Activated CD8-positive, alpha-beta T cell treated with anti-CD3 and anti-CD28 coated beads for 36 hours (primary cell): Measurements from ENCODE around the gene TBXT. TPM values are rescaled to one million over a fixed set of nuclear protein-coding genes. Genes with fewer than 3 reads are reported as not detected.

Experiments used
- ATAC-seq: fragments of 200-7000 bp; cut with Tn5 transposase; one replicate; pipeline ENCODE4 v1.10.0; 2021; ENCODE audit warnings: mild to moderate bottlenecking, moderate library complexity
- CTCF ChIA-PET: fragments of 350-600 bp; sonication (Branson Sonifier 250); formaldehyde crosslinking; loops from one replicate; lab custom pipeline; 2021; ENCODE audit warnings: antibody characterized with exemption; lab: Charles Lee
- POLR2A ChIA-PET: fragments of 350-600 bp; sonication (Branson Sonifier 250); formaldehyde crosslinking; loops from one replicate; lab custom pipeline; 2021; ENCODE audit warnings: antibody characterized with exemption; lab: Charles Lee
- DNase-seq: peaks from one replicate; pipeline ENCODE4 v3.0.0-alpha.2; 2020
- H3K27ac Mint-ChIP-seq: one replicate; pipeline ENCODE4 v1.8.0; 2021; ENCODE audit warnings: mild to moderate bottlenecking, mixed read lengths
- H3K27me3 Mint-ChIP-seq: one replicate; pipeline ENCODE4 v1.8.0; 2021; ENCODE audit warnings: mixed read lengths
- H3K36me3 Mint-ChIP-seq: one replicate; pipeline ENCODE4 v1.8.0; 2021; ENCODE audit warnings: low read depth, mixed read lengths
- H3K4me1 Mint-ChIP-seq: one replicate; pipeline ENCODE4 v1.8.0; 2021; ENCODE audit warnings: low read depth, mixed read lengths
- H3K4me3 Mint-ChIP-seq: one replicate; pipeline ENCODE4 v1.8.0; 2021; ENCODE audit warnings: mild to moderate bottlenecking, moderate library complexity, mixed read lengths
- H3K9me3 Mint-ChIP-seq: one replicate; pipeline ENCODE4 v1.8.0; 2021; ENCODE audit warnings: mixed read lengths
- intact Hi-C: fragments of 100-400 bp; cut with micrococcal nuclease; formaldehyde crosslinking; loops from one replicate; pipeline ENCODE4 v1.10.0; 2022
- total RNA-seq, 2 experiments: library from RNA; stranded (reverse); gene quantifications; one replicate each; pipeline ENCODE4 v1.2.3, GENCODE V29; 2021
- TF ChIP-seq, protein P1 (sequence below): fragments of 200-600 bp; IDR thresholded peaks from one replicate; pipeline ENCODE4 v1.8.0; 2022; ENCODE audit warnings: antibody characterized with exemption, mild to moderate bottlenecking

The TBXT gene
- total RNA-seq, 2 experiments from 2014 or later: not detected

DNA sequence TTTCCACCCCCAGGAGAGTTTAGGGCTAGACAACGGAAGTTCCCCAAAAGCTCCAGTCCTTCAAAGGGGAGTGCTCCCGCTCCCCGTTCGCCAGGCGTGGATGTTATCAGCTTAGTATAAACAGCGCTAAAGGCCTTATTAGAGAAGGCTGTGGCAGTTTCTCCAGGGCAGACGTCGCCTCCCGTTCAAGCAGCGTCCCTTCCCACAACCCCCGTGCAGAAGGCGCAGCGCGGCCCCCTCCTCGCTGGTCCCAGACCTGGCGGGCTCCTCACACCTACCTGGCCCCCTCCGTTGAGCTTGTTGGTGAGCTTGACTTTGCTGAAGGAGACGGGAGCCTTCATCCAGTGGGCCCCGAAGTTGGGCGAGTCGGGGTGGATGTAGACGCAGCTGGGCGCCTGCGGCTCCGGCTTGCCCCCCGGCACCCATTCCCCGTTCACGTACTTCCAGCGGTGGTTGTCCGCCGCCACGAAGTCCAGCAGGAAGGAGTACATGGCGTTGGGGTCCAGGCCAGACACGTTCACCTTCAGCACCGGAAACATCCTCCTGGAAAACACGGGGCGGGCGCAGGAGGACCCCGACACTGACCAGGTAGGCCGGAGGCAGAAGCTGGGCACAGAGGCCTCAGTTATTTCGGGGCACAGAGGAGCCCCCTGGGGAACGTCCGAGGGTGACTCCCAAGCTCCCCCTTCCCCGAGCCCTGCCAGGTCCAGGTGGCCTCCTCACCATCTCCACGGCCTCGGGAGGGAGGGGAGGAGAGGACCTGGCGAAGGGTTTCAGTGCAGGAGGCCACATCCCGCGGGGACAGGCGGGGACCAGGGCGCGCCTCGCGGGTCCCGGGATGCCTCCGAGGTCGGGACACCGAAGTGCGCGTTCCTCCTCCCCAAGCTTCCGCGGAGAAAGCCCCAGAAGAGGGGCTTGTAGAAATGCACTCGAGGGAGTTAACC lies 1.1 kb downstream of the TBXT start:
- TF ChIP-seq, protein P1, sequence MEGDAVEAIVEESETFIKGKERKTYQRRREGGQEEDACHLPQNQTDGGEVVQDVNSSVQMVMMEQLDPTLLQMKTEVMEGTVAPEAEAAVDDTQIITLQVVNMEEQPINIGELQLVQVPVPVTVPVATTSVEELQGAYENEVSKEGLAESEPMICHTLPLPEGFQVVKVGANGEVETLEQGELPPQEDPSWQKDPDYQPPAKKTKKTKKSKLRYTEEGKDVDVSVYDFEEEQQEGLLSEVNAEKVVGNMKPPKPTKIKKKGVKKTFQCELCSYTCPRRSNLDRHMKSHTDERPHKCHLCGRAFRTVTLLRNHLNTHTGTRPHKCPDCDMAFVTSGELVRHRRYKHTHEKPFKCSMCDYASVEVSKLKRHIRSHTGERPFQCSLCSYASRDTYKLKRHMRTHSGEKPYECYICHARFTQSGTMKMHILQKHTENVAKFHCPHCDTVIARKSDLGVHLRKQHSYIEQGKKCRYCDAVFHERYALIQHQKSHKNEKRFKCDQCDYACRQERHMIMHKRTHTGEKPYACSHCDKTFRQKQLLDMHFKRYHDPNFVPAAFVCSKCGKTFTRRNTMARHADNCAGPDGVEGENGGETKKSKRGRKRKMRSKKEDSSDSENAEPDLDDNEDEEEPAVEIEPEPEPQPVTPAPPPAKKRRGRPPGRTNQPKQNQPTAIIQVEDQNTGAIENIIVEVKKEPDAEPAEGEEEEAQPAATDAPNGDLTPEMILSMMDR: no peak
- Mint-ChIP-seq H3K4me1 (peaks cover 15% of the 10 kb centered on the region), H3K27ac (no peak overlapping the region), H3K4me3 (no peak overlapping the region), H3K36me3 (no peaks in the 10 kb centered on the region), H3K27me3 (peaks cover 69% of the 10 kb centered on the region), H3K9me3 (no peaks in the 10 kb centered on the region)
- intact Hi-C loops: no loop called here
- ChIA-PET POLR2A (no interaction called here), CTCF (no interaction called here)
- DNase-seq (no peak), ATAC-seq (no peak)

- peaks cover 15% of the 10 kb centered on the region for H3K4me1 Mint-ChIP-seq
- TF ChIP-seq, protein P1: no peak
- H3K27ac Mint-ChIP-seq: no peak overlapping the region
- no peak overlapping the region for H3K4me3 Mint-ChIP-seq
- POLR2A ChIA-PET: no interaction called here
- ATAC-seq (no peak), DNase-seq (no peak)
- intact Hi-C loops: no loop called here
- H3K27me3 Mint-ChIP-seq: peaks cover 66% of the 10 kb centered on the region
- CTCF ChIA-PET: no interaction called here
- no peaks in the 10 kb centered on the region for H3K9me3 Mint-ChIP-seq
- H3K36me3 Mint-ChIP-seq: no peaks in the 10 kb centered on the region
Observed at GRCh38 chr6:166165558-166166313, 1.9 kb downstream of the TBXT start.

- H3K4me1 Mint-ChIP-seq: peaks cover 9% of the 10 kb centered on the region
- peaks cover 48% of the 10 kb centered on the region for H3K27me3 Mint-ChIP-seq
Observed at GRCh38 chr6:166162599-166163342, 4.9 kb downstream of the TBXT start.

GRCh38 chr6:166157930-166158617 lies 9.6 kb downstream of the TBXT start:
- ChIA-PET CTCF (no interaction called here), POLR2A (no interaction called here)
- no peak overlapping the region for H3K27ac Mint-ChIP-seq
- no peak for DNase-seq
- H3K9me3 Mint-ChIP-seq: no peaks in the 10 kb centered on the region
- intact Hi-C loops: no loop called here
- H3K4me1 Mint-ChIP-seq: peaks cover 9% of the 10 kb centered on the region
- H3K4me3 Mint-ChIP-seq: no peak overlapping the region
- H3K27me3 Mint-ChIP-seq: peaks cover 11% of the 10 kb centered on the region
- H3K36me3 Mint-ChIP-seq: no peaks in the 10 kb centered on the region
- no peak for ATAC-seq
- TF ChIP-seq, protein P1: no peak

More at GRCh38 chr6:166162599-166163342, 4.9 kb downstream of the TBXT start:
- H3K27ac Mint-ChIP-seq: no peak overlapping the region
- intact Hi-C loops: no loop called here
- POLR2A ChIA-PET: no interaction called here
- H3K4me3 Mint-ChIP-seq: no peak overlapping the region
- peak; percentile 96 for ATAC-seq
- peak; percentile 80 for DNase-seq
- TF ChIP-seq, protein P1: no peak
- H3K9me3 Mint-ChIP-seq: no peaks in the 10 kb centered on the region
- CTCF ChIA-PET: interaction anchor here (1.6 kb wide), 1 partner anchor 59 kb away, joined by 4 read pairs; no protein-coding TSS in a partner anchor
- H3K36me3 Mint-ChIP-seq: no peaks in the 10 kb centered on the region
